Sigmoid colon (tissue), 7 donors: ENCODE measurements around the gene DSTN. TPM values are rescaled to one million over a fixed set of nuclear protein-coding genes. Genes with fewer than 3 reads are reported as not detected.
A peak's percentile ranks its signal among the peaks of the same experiment; 100 is the strongest.

ENCODE experiments used
- DNase-seq: peaks from one replicate; pipeline ENCODE4 v3.0.0-alpha.2; 2019
- H3K27ac ChIP-seq, 4 donors: fragments of 200-600 bp; sonication (generic); one replicate each; pipeline ENCODE4 v1.5.1; 2016 to 2019; ENCODE audit warnings: mild to moderate bottlenecking in 1 of 4
- H3K27me3 ChIP-seq, 3 donors: fragments of 200-600 bp; sonication (generic); one replicate each; pipeline ENCODE4 v1.5.1; 2019; ENCODE audit warnings: mild to moderate bottlenecking in 1 of 3
- H3K36me3 ChIP-seq, 4 donors: fragments of 200-600 bp; sonication (generic); one replicate each; pipeline ENCODE4 v1.5.1; 2016 to 2019
- H3K4me1 ChIP-seq, 4 donors: fragments of 200-600 bp; sonication (generic); one replicate each; pipeline ENCODE4 v1.5.1; 2017 to 2019
- H3K4me3 ChIP-seq, 4 donors: fragments of 200-600 bp; sonication (generic); one replicate each; pipeline ENCODE4 v1.5.1; 2017 to 2019; ENCODE audit warnings: mild to moderate bottlenecking in 2 of 4, moderate library complexity in 1 of 4
- H3K9me3 ChIP-seq, 4 donors: fragments of 200-600 bp in 3 of 4; sonication (generic) in 3 of 4; one replicate each; pipeline versions ENCODE4 v1.5.1 to v1.6.1; 2013 to 2019
- EP300 ChIP-seq, 4 donors: sonication (generic); formaldehyde crosslinking; IDR thresholded peaks; one replicate each; pipeline ENCODE4 v1.6.1; 2017; ENCODE audit warnings: antibody characterized with exemption in 4 of 4
- POLR2A ChIP-seq, 2 donors: fragments of 450-650 bp; IDR thresholded peaks; one replicate each; pipeline ENCODE4 v1.6.1; 2016; ENCODE audit warnings: antibody characterized with exemption in 2 of 2, mild to moderate bottlenecking in 2 of 2, moderate library complexity in 2 of 2
- POLR2AphosphoS5 ChIP-seq, 4 donors: sonication (generic); formaldehyde crosslinking; IDR thresholded peaks; one replicate each; pipeline ENCODE4 v1.6.1; 2017; ENCODE audit warnings: antibody characterized with exemption in 4 of 4
- WGBS, 2 donors: extraction: QIAGEN DNeasy Blood & Tissue Kit; methylation state at CpG; one replicate each; pipeline ENCODE4 v1.1.7; 2013; 5-methylcytosine and 5-hydroxymethylcytosine counted together
- intact Hi-C: fragments of 100-400 bp; cut with DNase I; formaldehyde crosslinking; loops from one replicate; pipeline ENCODE4 v1.15.1; 2023
- polyA plus RNA-seq, 3 donors: library from polyadenylated mRNA; stranded (reverse); fragments of 200-250 nt; gene quantifications; one replicate each; pipeline ENCODE4 v1.2.3, GENCODE V29; 2013
- total RNA-seq, 4 donors: library from RNA; depleted of rRNA; stranded (reverse); fragments of >200 nt; gene quantifications; one replicate each; pipeline ENCODE4 v1.1.0, GENCODE V29; 2016
- TF ChIP-seq, protein P1 (sequence below), 4 experiments: fragments of 450-650 bp in 3 of 4; fragments of 200-600 bp in 1 of 4; IDR thresholded peaks; one replicate each; pipeline ENCODE4 v1.5.1; 2016 to 2019; ENCODE audit warnings: antibody characterized with exemption in 4 of 4, mild to moderate bottlenecking in 3 of 4, moderate library complexity in 2 of 4
- donor health status: healthy with polysubstance abuse.
- donor health status: Bipolar disorder and iron deficiency.
- donor health status: healthy.

DSTN gene
- total and polyA plus RNA-seq, 7 donors, result 429 to 2,237 (median 1,872) TPM

DNA sequence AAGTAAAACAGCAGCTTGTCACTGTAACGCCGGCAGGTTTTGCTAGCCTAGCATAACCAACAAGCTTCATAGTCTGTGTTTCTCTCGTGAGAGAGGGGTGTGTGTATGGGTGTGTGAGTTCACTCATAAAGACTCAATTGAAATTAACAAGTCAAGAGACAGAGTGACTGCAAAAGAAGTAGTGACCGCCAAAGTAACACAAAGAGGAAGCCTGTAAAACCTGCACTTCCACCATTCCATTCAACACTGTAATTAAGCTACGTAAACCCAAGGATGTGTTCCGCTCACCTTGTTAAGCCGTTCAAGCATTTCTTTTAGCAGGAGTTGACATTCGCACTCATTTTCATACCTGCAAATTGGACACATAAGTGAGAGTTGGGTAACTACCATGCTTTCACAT lies 45.3 kb upstream of the DSTN start:
- H3K27ac ChIP-seq, result no peak overlapping the region
- 72 to 76% methylated on average over 8 of the region's 8 CpGs for WGBS, 2 donors

DNA sequence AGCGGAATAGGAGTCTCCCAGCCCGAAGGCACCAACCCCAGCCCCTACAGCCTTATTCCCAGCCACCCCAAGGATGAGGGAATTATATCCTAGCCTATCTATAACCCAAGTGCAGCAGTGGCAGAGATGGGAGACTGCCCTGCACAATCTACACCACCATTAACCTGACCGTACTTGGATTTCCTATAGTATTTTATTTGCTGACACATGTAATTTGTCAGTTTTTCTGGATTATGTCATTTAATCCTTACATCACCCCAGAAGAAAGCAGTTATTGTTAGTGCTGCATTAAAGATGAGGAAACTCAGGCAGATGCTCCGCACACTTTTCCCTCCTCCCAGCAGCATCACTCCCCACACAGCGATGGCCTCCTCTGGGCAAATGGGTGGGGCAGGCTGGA lies 44.7 kb upstream of the DSTN start:
- Histone ChIP-seq H3K36me3 (no peaks in the 10 kb centered on the region), H3K27me3 (no peaks in the 10 kb centered on the region), H3K4me3 (no peak overlapping the region), H3K27ac (no peak overlapping the region), H3K4me1 (no peaks in the 10 kb centered on the region), H3K9me3 (no peaks in the 10 kb centered on the region)
- no peak for DNase-seq
- 92 to 94% methylated on average over 5 of the region's 5 CpGs for WGBS, 2 donors
- intact Hi-C loops, result no loop called here
- TF ChIP-seq, protein P1, sequence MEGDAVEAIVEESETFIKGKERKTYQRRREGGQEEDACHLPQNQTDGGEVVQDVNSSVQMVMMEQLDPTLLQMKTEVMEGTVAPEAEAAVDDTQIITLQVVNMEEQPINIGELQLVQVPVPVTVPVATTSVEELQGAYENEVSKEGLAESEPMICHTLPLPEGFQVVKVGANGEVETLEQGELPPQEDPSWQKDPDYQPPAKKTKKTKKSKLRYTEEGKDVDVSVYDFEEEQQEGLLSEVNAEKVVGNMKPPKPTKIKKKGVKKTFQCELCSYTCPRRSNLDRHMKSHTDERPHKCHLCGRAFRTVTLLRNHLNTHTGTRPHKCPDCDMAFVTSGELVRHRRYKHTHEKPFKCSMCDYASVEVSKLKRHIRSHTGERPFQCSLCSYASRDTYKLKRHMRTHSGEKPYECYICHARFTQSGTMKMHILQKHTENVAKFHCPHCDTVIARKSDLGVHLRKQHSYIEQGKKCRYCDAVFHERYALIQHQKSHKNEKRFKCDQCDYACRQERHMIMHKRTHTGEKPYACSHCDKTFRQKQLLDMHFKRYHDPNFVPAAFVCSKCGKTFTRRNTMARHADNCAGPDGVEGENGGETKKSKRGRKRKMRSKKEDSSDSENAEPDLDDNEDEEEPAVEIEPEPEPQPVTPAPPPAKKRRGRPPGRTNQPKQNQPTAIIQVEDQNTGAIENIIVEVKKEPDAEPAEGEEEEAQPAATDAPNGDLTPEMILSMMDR (IDR thresholded peaks at IDR 0.05), result no peak
- TF ChIP-seq EP300 (IDR thresholded peaks at IDR 0.05) (no peak), POLR2A (IDR thresholded peaks at IDR 0.05) (no peak), POLR2AphosphoS5 (IDR thresholded peaks at IDR 0.05) (no peak)

More for the DNA sequence above, 45.3 kb upstream of the DSTN start:
- H3K4me1 ChIP-seq, result no peaks in the 10 kb centered on the region
- no peak for TF ChIP-seq POLR2A (IDR thresholded peaks at IDR 0.05)
- TF ChIP-seq, protein P1 (IDR thresholded peaks at IDR 0.05), result no peak
- TF ChIP-seq EP300 (IDR thresholded peaks at IDR 0.05), result no peak
- TF ChIP-seq POLR2AphosphoS5 (IDR thresholded peaks at IDR 0.05), result no peak
- H3K36me3 ChIP-seq, result no peaks in the 10 kb centered on the region
- intact Hi-C loops, result no loop called here
- no peaks in the 10 kb centered on the region for H3K9me3 ChIP-seq
- no peak overlapping the region for H3K4me3 ChIP-seq
- H3K27me3 ChIP-seq, result no peaks in the 10 kb centered on the region
- DNase-seq, result no peak

DNA sequence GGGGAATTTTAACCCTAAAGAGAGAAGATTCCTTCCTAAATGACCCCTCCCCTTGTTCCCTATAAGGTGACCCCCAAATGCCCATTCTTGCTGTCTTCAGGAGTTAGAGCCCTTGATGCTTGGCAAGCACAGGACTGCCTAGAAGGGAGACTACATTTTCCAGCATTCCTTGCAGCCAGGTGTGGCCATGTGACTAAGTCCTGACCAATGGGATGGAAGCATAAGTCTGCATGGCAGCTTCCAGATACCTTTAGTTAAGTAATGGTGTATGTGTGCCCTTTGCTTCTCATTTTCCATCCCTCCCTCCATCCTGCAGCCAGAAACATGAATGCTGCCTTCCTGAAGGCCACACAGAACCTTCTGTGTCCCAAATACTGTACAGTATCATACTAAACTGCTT lies 44.2 kb upstream of the DSTN start:
- H3K36me3 ChIP-seq, result no peaks in the 10 kb centered on the region
- intact Hi-C loops, result no loop called here
- TF ChIP-seq EP300 (IDR thresholded peaks at IDR 0.05), result no peak
- TF ChIP-seq POLR2A (IDR thresholded peaks at IDR 0.05), result no peak
- TF ChIP-seq, protein P1 (IDR thresholded peaks at IDR 0.05), result no peak
- no peak for TF ChIP-seq POLR2AphosphoS5 (IDR thresholded peaks at IDR 0.05)
- no peak overlapping the region for H3K4me3 ChIP-seq
- no peak for DNase-seq
- H3K27ac ChIP-seq, result no peak overlapping the region
- peaks cover 0 to 4% (median 3%) of the 10 kb centered on the region in 4 donors for H3K4me1 ChIP-seq
- H3K27me3 ChIP-seq, result no peaks in the 10 kb centered on the region
- H3K9me3 ChIP-seq, result no peaks in the 10 kb centered on the region

DNA sequence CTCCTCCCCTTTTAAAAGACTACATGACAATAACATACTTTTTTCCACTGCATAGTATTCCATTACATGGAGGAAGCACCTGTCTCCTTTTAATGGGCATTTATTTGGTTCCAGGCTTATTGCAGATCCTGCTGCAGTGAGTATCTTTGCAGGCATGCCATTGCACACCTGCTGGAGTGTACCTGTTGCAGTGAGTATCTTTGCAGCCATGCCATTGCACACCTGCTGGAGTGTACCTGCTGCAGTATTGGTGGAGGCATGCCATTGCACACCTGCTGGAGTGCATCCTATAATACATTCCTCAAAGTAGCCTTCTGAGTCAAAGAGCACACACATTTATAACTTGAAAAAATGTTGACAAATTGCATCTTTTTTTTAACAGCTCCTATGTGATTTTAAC lies 40.3 kb upstream of the DSTN start:
- no peaks in the 10 kb centered on the region for H3K9me3 ChIP-seq
- H3K27ac ChIP-seq, result no peak overlapping the region
- no peaks in the 10 kb centered on the region for H3K36me3 ChIP-seq
- no peak for TF ChIP-seq POLR2AphosphoS5 (IDR thresholded peaks at IDR 0.05)
- TF ChIP-seq POLR2A (IDR thresholded peaks at IDR 0.05), result no peak
- TF ChIP-seq EP300 (IDR thresholded peaks at IDR 0.05), result no peak
- TF ChIP-seq, protein P1 (IDR thresholded peaks at IDR 0.05), result no peak
- peaks cover 0 to 24% (median 13%) of the 10 kb centered on the region in 4 donors for H3K4me1 ChIP-seq
- intact Hi-C loops, result no loop called here
- no peak for DNase-seq
- no peaks in the 10 kb centered on the region for H3K27me3 ChIP-seq
- H3K4me3 ChIP-seq, result no peak overlapping the region

DNA sequence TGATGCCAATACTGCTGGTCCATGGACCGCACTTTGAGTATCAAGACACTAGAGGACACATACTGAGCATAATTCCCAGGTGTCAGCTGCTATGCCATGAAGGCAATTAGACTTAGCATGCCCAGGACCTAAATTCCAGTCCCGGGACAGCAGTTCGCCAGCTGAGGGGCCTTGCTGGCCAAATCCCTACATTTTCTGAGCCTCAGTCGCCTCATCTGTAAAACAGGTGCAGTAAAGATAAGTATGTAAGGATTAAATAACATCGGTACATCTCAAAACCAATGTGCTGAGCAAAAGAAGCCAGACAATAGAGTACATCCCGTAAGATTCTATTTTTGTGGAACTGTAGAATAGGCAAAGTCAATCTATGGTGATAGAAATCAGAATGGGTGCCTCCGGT lies 39.7 kb upstream of the DSTN start:
- Histone ChIP-seq H3K4me1 (peaks cover 0 to 24% (median 13%) of the 10 kb centered on the region in 4 donors), H3K27ac (peak overlapping the region in 1 of 4 donors; percentile 92), H3K9me3 (no peaks in the 10 kb centered on the region), H3K4me3 (peak overlapping the region in 1 of 4 donors; percentile 37), H3K27me3 (no peaks in the 10 kb centered on the region), H3K36me3 (no peaks in the 10 kb centered on the region)
- 77 to 86% methylated on average over 7 of the region's 7 CpGs for WGBS, 2 donors
- no peak for DNase-seq
- no peak for TF ChIP-seq POLR2A (IDR thresholded peaks at IDR 0.05)
- no peak for TF ChIP-seq EP300 (IDR thresholded peaks at IDR 0.05)
- no peak for TF ChIP-seq POLR2AphosphoS5 (IDR thresholded peaks at IDR 0.05)
- TF ChIP-seq, protein P1 (IDR thresholded peaks at IDR 0.05), result no peak
- intact Hi-C loops, result loop anchor here (2.0 to 5.0 kb wide), 3 partner anchors 25 to 437 kb away; partner anchors contain the start of genes MGME1 and SNX5
